A673 (cell line): ENCODE measurements around the gene ASMT.

Experiments used
- EZH2 ChIP-seq: fragments of 200-600 bp; sonication (generic); IDR thresholded peaks from 2 replicates; pipeline ENCODE4 v1.6.1; 2017; ENCODE audit warnings: borderline replicate concordance, low read depth, mild to moderate bottlenecking, mixed read lengths, antibody characterized with exemption, low read length; ENCODE audit not compliant: poor library complexity, severe bottlenecking
- TF ChIP-seq, protein P1 (sequence below): fragments of 300-800, 200-600 bp; sonication (generic); conservative IDR thresholded peaks from 2 replicates; pipeline ENCODE4 v1.5.1; 2017; ENCODE audit warnings: low read depth, mild to moderate bottlenecking, antibody characterized with exemption, low read length, moderate library complexity, mixed read lengths

DNA sequence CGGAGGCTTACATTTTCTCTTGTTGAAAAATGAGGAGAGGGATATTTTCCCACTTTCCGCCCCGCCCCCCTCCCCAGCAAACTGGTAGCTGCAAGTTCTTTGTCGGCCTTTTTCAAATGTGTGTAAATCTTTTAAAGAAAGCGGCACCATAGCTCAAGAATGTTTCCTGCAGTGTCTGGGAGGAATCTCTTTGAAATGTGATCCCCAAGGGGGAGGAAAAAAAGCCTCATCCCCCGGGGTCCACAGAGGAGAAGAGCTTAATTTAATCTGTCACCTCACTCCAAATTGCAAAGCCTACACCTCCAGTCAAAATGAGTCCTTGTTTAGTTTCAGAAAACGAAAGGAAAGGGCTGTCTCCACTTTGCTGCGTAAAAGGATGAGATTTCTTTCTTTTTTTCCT is 34.8 kb downstream of the ASMT start:
- TF ChIP-seq, protein P1, sequence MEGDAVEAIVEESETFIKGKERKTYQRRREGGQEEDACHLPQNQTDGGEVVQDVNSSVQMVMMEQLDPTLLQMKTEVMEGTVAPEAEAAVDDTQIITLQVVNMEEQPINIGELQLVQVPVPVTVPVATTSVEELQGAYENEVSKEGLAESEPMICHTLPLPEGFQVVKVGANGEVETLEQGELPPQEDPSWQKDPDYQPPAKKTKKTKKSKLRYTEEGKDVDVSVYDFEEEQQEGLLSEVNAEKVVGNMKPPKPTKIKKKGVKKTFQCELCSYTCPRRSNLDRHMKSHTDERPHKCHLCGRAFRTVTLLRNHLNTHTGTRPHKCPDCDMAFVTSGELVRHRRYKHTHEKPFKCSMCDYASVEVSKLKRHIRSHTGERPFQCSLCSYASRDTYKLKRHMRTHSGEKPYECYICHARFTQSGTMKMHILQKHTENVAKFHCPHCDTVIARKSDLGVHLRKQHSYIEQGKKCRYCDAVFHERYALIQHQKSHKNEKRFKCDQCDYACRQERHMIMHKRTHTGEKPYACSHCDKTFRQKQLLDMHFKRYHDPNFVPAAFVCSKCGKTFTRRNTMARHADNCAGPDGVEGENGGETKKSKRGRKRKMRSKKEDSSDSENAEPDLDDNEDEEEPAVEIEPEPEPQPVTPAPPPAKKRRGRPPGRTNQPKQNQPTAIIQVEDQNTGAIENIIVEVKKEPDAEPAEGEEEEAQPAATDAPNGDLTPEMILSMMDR: no peak
- no peak for TF ChIP-seq EZH2
